CD1c-positive myeloid dendritic cell (primary cell): Measurements from ENCODE around the gene HMCN2.

ENCODE experiments used
- DNase-seq: peaks from one replicate; pipeline ENCODE4 v3.0.0-alpha.2; 2016; ENCODE audit errors: extremely low spot score

Gene HMCN2

GRCh38 chr9:130290291-130291181 is 25.0 kb downstream of the HMCN2 start:
- DNase-seq: no peak

DNA sequence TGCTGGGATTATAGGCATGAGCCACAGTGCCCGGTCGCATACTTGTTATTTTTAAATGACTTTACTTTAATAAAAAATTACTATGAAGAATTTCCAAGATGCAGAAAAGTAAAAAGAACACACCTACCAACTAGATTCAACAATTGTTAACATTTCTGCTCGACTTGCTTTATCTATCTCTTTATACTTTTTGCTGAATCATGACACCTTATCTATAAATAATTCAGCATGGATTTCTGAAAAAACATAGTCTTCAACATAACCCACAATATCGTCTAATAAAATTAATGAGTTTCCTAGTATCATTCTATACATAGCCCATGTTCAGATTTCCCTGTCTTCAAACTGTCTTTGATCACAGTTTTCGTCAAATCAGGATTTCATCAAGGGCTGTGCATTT is 25.9 kb downstream of the HMCN2 start:
- DNase-seq: no peak

DNA sequence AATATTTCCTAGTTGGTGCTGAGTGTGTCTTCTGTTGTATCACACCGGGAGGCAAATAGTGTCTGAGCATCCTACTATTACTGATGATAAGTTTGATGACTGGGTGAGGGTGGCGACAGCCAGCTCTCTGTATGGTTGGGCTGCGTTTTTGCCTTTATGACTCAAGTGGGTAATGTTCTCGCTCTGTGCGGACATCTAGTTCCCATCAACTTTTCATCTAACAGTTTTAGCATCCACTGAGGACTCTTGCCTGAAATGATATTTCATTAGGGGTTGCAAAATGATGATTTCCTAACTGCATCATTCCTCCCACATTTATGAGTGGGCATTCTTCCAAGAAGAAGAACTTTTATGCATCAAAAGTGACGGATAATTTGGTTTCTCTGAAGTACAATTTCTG is 26.5 kb downstream of the HMCN2 start:
- no peak for DNase-seq

- DNase-seq: no peak
Observed at GRCh38 chr9:130294664-130295063, 29.1 kb downstream of the HMCN2 start.

- DNase-seq: no peak
Observed at GRCh38 chr9:130295431-130295830, 29.9 kb downstream of the HMCN2 start.

DNA sequence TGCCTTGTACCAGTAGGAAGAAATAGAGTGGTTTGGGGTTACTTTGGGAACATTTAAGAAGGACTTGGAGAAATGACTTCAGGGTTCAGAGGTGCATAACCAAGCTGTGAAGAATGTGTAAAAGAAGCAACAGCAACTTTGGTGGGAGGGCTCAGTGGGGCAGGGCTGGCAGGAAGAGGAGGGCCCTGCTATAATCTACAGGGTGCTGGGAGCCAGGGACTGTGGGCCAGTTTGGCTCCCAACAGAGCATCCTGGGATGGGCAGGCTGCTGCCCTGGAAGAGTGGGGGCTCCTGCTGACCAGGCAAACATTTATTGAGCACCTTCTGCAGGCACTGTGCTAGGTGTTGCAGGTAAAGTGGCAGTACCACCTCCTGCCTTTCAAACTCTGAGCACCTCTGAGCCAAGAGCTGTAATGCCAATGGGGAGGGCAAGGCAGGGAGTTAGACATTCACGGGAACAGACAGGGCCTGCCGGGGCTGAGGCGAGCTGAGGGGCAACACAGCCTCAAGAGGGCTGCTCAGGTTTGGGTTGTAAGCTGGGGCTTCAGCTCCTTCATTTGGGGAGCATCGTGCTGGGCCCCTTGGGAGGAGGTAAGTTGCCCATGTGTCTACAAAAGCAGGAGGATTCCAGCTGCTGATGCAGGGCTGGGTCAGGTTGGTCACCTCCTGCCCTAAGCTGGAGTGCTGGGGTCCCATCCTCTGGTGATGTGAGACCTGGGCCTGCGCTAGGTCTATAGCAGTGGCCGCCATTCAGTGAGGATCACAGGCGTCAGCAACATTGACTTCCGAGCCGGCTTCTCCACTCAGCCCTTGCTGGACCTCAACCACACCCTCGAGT is 30.6 kb downstream of the HMCN2 start:
- no peak for DNase-seq

GRCh38 chr9:130296783-130297055 is 31.2 kb downstream of the HMCN2 start:
- no peak for DNase-seq

DNA sequence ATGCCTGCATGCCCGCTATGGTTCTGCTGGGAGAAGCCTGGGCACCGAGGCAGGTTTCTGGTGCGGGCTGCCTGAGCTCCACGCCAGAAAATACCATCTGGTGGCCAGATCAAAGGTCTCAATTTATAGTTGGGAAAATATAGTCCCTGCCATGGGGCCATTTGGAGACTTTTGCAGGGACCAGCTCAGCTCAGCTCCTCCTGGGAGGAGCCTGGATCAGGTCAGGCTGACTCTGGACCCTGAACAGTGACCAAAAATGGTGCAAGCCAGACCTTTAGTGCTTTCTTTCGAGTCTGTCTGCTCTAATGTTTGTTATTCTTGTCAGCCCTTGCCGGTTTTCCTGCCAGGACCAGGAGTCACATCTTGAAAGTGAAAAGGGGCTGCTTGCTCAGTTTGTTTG is 31.8 kb downstream of the HMCN2 start:
- DNase-seq: no peak

GRCh38 chr9:130298662-130299279 is 33.2 kb downstream of the HMCN2 start:
- DNase-seq: no peak

DNA sequence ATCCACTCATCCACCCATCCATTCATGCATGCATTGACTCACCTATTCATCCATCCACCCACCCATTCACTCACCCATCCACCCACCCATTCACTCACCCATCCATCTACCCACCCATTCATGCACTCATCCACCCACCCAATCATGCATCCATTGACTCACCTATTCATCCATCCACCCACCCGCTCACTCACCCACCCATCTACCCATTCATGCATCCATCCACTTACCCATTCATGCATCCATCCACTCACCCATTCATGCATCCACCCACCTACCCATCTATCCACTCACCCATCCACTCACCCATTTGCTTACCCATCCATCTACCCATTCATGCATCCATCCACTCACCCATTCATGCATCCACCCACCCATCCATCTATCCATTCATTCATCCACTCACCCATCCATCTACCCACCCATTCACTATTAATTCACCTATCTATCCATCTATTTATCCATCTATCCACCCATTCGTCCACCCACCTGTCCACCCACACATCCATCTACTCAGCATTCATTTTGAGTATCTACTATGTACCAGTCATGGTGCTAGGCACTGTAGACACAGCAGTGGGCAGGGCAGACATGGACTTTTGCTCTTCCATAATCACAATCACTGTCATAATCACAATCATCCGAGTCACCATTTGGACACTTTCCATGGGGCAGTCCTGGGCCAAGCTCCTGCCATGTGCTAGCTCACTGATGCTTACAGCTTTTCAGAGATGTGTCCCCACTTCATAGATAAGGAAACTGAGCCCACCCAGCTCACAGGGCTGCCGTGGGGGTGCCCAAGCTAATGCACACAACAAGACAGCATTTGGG is 34.4 kb downstream of the HMCN2 start:
- no peak for DNase-seq

- no peak for DNase-seq
Observed at GRCh38 chr9:130300739-130301138, 35.2 kb downstream of the HMCN2 start.

- no peak for DNase-seq
Observed at GRCh38 chr9:130301483-130302286, 36.1 kb downstream of the HMCN2 start.

DNA sequence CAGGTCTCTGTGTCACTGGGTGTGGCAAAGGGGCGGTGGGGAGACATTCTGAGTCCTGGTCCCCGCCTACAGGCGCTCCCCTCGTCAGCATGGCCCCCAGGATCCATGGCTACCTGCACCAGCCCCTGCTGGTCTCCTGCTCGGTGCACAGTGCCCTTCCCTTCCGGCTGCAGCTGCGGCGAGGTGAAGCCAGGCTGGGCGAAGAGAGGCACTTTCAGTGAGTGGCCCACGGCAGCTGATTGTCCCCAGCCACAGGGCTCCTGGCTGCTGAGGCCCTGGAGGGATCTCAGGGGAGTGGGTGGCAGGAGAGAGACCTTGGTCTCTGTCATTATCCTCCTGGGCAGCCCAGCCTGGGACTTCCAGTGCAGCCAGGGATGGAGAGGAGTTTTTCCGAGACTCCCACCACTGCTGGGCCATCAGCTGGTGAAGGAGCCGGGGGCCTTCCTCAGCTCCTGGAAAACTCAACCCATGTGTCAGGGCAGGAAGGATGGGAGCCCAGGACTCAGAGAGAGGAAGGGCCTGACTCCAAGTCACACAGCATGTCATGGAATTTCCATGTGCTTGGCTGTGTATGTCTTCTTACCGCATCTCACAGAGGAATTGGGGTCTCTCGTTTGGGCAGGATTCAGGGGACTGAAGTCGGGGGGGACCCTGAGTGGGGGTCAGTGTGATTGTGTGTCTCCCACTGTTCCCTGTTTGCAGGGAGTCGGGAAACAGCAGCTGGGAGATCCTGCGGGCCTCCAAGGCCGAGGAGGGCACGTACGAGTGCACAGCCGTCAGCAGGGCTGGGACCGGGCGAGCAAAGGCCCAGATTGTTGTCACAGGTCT is 37.4 kb downstream of the HMCN2 start:
- no peak for DNase-seq

GRCh38 chr9:130303613-130304055 is 38.1 kb downstream of the HMCN2 start:
- DNase-seq: no peak

GRCh38 chr9:130304116-130304515 is 38.6 kb downstream of the HMCN2 start:
- DNase-seq: no peak

DNA sequence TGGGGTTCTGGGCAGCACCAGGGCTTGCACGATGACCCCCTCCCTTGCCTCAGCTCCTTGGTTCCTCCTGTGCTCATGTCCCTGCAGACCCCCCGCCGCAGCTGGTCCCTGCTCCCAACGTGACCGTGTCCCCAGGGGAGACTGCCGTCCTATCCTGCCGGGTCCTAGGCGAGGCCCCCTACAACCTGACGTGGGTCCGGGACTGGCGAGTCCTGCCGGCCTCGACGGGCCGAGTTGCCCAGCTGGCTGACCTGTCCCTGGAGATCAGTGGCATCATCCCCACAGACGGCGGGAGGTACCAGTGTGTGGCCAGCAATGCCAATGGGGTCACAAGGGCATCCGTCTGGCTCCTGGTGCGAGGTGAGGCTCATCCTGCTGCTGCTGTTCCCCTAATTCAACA is 39.1 kb downstream of the HMCN2 start:
- DNase-seq: no peak

GRCh38 chr9:130305381-130305780 is 39.8 kb downstream of the HMCN2 start:
- no peak for DNase-seq

- DNase-seq: no peak
Observed at GRCh38 chr9:130306823-130307666, 41.5 kb downstream of the HMCN2 start.

DNA sequence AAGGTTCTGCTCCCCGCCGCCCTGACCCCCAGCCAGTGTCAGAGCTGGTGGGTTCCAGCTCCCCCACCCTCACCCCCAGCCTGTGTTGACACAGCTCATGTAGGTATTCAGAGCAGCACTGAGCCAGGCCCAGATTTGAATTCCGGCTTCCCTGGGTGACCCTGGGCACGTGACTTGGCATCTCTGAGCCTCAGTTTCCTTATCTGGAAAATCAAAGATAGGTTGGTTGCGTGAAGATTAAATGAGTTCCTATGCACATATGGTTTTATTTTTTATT is 42.0 kb downstream of the HMCN2 start:
- DNase-seq: no peak
